ENCODE data around the gene PAXX. TPM values are rescaled to one million over a fixed set of nuclear protein-coding genes. Genes with fewer than 3 reads are reported as not detected.

Gene PAXX
- polyA plus RNA-seq, 3 donors, result 34.1 to 51.5 (median 49.1) TPM

- 1 to 3% (median 3%) methylated on average over 66 to 75 of the region's 78 CpGs for WGBS, 3 donors
- H3K27ac ChIP-seq (ENCODE audit: low read depth, low read length), result no peak overlapping the region
Observed at GRCh38 chr9:136978073-136978864, 14.0 kb upstream of the PAXX start.

- WGBS, 3 donors, result 50 to 65% (median 58%) methylated on average over 38 to 41 of the region's 41 CpGs
- H3K27ac ChIP-seq (ENCODE audit: low read depth, low read length), result no peak overlapping the region
Observed at GRCh38 chr9:136978865-136979544, 13.2 kb upstream of the PAXX start.

- 84 to 90% (median 89%) methylated on average over 26 of the region's 26 CpGs for WGBS, 3 donors
- no peak overlapping the region for H3K27ac ChIP-seq (ENCODE audit: low read depth, low read length)
Observed at GRCh38 chr9:136979769-136980587, 12.2 kb upstream of the PAXX start.

- 82 to 90% (median 87%) methylated on average over 16 of the region's 16 CpGs for WGBS, 3 donors
- H3K27ac ChIP-seq (ENCODE audit: low read depth, low read length), result no peak overlapping the region
Observed at GRCh38 chr9:136980669-136981478, 11.3 kb upstream of the PAXX start.

GRCh38 chr9:136981588-136982231 lies 10.5 kb upstream of the PAXX start:
- WGBS, 3 donors, result 59 to 74% (median 60%) methylated on average over 15 to 17 of the region's 17 CpGs
- no peak overlapping the region for H3K27ac ChIP-seq (ENCODE audit: low read depth, low read length)

GRCh38 chr9:136982232-136983051 lies 9.8 kb upstream of the PAXX start, which contains the start of gene LCNL1:
Gene LCNL1 (plus strand): TSS chr9:136982993. CDS start chr9:136983587, 594 bp downstream.
- no peak within 1 kb of the TSS for H3K27ac ChIP-seq (ENCODE audit: low read depth, low read length)
- 79 to 88% (median 80%) methylated on average over 18 of the region's 18 CpGs for WGBS, 3 donors

- H3K27ac ChIP-seq (ENCODE audit: low read depth, low read length), result no peak overlapping the region
- 65 to 82% (median 77%) methylated on average over 9 of the region's 9 CpGs for WGBS, 3 donors
Observed at GRCh38 chr9:136983167-136983566, 9.1 kb upstream of the PAXX start.

- 78 to 84% (median 80%) methylated on average over 11 of the region's 11 CpGs for WGBS, 3 donors
- no peak overlapping the region for H3K27ac ChIP-seq (ENCODE audit: low read depth, low read length)
Observed at GRCh38 chr9:136983656-136984314, 8.4 kb upstream of the PAXX start.

- 50 to 60% (median 52%) methylated on average over 24 to 29 of the region's 29 CpGs for WGBS, 3 donors
- no peak overlapping the region for H3K27ac ChIP-seq (ENCODE audit: low read depth, low read length)
Observed at GRCh38 chr9:136984464-136985026, 7.7 kb upstream of the PAXX start.

- no peak overlapping the region for H3K27ac ChIP-seq (ENCODE audit: low read depth, low read length)
- 10 to 17% (median 12%) methylated on average over 42 to 48 of the region's 48 CpGs for WGBS, 3 donors
Observed at GRCh38 chr9:136985027-136985602, 7.1 kb upstream of the PAXX start.

- H3K27ac ChIP-seq (ENCODE audit: low read depth, low read length), result no peak overlapping the region
- 15 to 35% (median 29%) methylated on average over 30 to 33 of the region's 33 CpGs for WGBS, 3 donors
Observed at GRCh38 chr9:136985853-136986252, 6.4 kb upstream of the PAXX start.

GRCh38 chr9:136988872-136989271 lies 3.4 kb upstream of the PAXX start:
- H3K27ac ChIP-seq (ENCODE audit: low read depth, low read length), result no peak overlapping the region
- 92 to 98% (median 97%) methylated on average over 4 of the region's 4 CpGs for WGBS, 3 donors

GRCh38 chr9:136990242-136990911 lies 1.8 kb upstream of the PAXX start:
- WGBS, 3 donors, result 76 to 83% (median 78%) methylated on average over 10 of the region's 10 CpGs

GRCh38 chr9:136992819-136993369 lies 672 bp downstream of the PAXX start:
- H3K27ac ChIP-seq (ENCODE audit: low read depth, low read length), result no peak overlapping the region
- WGBS, 3 donors, result 39 to 48% (median 43%) methylated on average over 17 to 18 of the region's 18 CpGs

More at GRCh38 chr9:136990242-136990911, 1.8 kb upstream of the PAXX start:
- no peak overlapping the region for H3K27ac ChIP-seq (ENCODE audit: low read depth, low read length)
